Stimulated activated CD8-positive, alpha-beta memory T cell treated with anti-CD3 and anti-CD28 coated beads, Interleukin-15, amount 100 ng/mL, for 4 hours (primary cell): ENCODE results near the gene HOXA13.

Experiments
- DNase-seq, 2 donors: peaks; one replicate each; pipeline ENCODE4 v3.0.0-alpha.2; 2020; ENCODE audit warnings: low read depth in 2 of 2

HOXA13 gene

DNA sequence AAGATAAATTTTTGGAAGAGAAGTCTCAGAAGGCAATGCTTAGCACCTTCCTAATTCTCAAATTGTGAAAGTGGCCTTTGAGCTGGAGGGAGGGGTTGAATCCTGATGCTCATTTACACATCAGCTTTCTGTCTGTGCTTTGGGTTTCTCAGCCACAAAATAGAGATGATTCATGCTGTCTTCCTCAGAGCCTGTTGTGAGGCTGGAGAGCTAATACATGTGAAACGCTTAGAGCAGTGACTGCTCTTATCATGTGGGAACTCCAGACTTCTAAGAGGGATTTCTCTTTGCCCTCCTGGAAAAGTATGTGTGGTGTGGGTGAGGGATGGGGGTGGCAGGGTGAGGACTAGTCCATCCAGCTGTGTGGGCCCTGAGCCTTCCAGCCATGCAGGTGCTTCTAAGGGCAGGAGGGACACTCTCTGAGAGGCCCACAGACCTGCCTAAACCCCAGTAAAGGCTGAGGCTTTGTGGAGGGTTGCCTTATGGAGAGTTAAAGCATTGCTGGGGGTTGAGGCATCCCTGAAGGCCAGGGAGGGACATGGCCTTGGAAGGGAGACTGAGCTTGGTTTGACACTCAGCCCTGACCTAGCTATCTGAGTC, 37.9 kb upstream of the HOXA13 start:
- DNase-seq: no peak

DNA sequence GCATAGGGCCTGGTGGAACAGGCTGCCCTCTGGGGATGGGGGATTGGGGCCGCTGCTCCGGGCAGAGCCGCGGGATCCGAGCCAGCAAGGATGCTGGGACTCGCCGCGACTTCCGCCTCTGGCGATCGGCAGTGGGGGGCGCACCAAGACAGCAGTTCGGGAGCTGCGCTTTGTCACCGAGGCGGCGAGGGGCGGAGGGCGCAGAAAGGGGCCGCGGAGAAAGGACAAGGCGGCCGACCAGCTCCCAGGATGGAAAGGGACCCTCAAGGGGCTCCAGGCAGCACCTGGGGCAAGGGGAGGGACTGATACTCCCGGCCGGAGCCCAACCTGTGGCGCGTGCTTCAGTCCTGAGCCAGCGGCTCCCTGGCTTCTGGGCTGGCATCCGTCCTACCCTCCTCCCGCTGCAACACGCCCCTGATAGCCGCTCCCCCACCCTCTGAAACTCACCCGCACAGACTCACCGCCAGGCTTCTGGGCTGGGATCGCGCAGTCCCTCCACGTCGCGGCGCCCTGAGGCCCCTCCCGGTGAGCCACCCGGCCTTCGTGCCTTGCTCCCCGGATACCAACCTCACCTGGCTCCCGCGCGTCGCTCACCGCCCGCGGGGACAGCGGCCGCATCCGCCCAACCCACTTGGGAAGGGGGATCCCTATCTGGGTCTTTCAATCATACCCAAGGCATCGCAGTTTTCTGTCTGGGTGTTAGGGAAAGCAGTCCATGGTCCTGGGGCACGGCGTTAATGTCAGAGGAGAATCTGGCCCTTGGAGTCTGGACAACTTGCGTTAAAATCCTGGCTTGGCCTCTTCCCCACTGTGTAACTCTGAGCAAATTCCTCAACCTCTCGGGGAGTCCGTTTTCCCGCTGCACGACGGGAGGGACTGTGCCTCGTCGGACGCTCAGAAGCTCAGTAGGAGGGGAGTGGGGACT, 35.8 kb upstream of the HOXA13 start:
- DNase-seq: no peak

DNA sequence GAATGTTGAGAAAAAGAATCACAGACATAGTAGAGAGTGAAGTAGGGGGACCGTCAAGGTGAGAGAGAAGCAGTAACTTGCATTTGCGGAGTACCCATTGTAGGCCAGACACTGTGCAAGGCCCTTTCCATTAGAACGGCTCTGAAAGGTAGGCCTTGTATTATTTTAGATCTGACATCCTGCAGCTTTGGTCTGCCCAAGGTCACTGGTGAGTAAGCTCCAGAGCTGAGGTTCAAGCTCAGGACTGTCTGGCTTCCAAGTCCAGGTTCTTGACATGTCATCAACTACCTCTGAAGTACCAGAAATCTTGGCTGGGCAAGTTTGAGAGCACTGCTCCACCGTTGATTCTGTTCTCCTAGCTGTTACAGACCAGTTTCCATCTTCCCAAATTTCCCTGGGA, 29.6 kb upstream of the HOXA13 start:
- no peak for DNase-seq

DNA sequence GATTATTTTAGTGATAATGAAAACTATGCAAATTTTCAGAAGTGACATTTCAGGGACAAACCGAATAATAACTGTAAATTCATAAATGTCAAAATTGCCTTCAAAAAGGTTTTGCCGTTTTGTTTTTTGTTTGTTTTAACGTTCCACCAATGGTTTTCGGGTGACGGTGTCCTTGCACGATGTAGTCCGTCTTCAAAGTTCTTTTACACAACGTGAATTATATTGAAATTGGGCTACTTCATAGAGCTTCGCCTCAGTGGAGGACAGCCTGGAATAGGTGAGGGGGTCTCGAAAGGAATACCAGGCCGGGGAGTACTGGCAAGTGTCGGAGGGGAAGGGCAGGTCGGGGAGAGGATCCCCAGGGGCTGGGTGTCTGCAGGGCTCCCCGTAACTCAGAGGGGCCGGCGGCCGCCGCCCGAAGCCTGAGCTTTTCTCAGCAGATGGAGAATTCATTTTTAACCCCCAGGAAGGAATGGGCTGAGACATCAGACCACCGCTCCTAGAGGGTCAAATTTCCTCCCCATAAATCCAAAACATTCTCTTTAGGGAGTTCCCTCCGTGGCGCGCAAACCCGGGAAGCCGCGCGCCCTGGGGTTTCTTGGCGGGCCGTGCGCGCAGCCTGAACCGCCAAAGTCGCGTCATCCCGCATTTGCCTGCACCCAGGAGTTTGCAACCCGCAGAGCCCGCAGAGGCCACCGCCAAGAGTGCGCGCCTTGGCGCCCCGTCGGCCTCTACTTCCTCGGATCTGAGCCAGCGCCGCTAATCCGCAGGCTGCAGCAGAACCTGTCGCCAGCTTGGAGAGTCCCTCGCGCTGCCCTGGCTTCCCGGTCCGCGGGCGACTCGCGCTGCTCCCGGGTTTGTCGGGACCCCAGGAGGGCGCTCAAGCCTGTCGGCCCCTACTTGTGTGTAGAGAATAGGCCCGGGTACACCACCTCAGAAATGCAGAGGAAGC, 25.4 kb upstream of the HOXA13 start:
- DNase-seq: no peak

DNA sequence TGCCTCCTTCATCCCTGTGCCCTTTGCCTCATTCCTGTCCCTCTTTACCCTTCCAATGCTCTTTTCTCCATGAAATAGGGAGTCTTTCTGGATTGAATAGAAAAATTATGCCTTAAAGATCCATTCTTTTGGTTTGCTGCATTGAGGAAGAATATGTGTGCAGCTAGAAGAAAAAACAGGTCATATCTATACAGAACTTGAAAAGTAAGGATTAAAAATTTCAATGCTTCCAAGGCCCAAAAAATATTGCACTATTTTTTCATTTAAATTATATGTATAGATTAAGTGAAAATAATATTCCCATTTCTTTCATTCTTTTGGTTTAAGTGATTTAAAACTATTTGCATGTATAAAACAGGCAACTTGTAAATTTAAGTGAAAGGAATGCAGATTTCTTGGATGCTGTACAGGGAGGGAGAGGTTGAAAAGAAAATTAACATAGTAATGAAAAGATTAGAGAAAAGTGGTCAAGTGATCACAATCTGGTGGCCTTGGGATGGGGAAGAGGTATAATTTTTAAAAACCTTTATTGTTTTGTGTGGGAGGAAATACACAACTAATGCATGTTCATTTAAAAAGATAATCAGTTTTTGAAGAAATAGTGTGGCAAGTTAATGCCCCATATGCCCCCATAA, 24.2 kb upstream of the HOXA13 start:
- no peak for DNase-seq

DNA sequence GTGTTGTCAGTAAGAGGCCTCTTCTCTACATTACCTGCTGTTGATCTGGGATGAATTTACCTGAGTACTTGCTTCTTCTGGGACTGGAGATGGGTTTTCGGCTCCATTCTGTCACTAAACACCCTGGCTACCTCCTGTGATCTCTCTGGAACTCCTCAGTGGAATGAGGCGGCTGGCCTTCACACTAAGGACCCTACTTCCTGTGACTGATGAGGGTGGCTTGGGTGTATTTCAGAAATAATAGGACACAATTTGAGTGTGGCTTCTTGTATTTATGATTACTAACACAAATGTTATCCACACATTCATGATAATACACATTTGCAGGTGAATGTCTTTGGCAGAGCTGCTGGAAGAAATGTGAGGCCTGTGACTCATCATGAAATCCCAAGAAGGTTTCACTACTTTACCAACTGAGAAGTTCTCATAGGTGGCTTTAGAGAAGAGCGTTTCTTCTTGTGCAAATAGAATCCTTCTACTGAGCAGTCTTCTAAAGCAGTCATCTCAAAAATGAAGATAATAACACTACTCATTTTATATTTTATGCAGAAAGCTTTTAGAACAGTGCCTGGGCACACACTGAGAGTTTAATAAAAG, 21.4 kb upstream of the HOXA13 start:
- DNase-seq: no peak

DNA sequence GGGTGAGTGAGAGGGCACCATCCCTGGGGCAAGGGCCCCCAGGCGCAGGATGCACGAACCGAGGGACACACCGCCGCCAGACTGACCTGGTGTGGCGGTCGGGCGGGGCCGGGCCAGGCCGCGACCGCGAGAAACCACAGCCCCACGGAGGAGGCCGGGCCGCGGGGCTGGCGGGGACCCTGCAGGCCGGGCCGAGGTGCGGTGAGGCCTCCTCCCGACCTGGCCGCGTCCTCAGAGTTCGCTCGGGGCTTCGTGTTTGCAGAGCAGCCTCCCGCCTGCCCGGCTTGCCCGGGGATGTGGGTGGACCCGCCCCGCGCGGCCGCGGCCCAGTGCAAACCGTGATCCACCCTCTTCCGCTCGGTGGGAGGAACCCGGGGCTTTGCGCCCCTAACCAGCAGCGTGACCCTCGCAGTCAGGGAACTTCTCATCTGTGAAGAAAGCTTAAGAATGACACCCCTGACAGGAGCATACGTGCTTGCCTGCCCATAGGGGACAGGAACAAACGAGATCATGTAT, 20.6 kb upstream of the HOXA13 start:
- no peak for DNase-seq

DNA sequence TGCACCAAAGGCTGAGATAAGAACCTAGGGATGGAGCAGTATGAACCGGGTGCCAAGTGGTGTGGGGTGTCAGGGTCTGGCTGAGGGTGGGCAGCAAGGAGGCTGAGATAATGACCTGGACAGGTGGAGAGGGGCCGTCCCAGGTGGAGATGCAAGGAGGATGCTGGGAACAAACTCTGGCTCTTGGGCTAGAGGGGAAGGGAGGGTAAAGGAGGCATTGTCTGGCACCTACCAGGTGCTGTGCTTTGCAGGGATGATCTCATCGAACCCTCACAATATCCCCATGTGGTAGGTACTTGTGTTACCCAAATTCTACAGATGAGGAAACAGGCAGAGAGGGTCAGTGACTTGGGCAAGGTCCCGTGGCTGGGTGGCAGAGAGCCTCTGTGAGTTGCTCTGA, 19.9 kb upstream of the HOXA13 start:
- DNase-seq: no peak

DNA sequence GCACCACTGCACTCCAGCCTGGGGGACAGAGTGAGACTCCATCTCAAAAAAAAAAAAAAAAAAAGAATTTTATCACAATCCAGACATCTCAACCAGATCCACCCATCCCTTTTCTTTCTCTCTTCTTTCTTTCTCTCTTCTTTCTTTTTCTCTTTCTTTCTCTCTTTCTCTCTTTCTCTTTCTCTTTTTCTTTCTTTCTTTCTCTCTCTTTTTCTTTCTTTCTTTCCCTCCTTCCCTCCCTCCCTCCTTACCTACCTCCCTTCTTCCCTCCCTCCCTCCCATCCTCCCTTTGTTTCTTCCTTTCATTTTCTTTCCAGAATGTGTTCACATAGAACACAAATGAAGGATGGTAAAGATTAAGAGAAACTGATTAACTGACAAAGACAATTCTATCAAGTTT, 18.1 kb upstream of the HOXA13 start:
- no peak for DNase-seq

DNA sequence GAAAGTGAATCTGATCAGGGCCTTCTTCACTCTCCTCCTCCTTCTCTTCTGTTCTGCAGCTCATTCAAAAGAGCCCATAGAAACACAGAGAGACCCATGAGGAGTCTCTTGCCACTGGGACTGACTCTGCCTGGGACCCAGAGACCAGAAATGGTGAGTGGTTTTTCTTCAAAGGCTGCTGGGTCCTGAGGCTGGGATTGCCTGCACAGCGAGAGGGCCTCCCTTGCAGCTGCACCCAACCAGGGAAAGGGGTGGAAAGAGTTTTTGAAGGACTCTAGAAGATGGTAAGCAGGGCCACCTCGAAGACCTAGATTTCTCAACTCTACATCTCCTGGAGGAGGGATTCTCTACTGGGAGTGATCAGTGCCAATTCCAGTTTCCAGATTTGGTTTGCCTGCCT, 15.5 kb upstream of the HOXA13 start:
- DNase-seq: no peak

DNA sequence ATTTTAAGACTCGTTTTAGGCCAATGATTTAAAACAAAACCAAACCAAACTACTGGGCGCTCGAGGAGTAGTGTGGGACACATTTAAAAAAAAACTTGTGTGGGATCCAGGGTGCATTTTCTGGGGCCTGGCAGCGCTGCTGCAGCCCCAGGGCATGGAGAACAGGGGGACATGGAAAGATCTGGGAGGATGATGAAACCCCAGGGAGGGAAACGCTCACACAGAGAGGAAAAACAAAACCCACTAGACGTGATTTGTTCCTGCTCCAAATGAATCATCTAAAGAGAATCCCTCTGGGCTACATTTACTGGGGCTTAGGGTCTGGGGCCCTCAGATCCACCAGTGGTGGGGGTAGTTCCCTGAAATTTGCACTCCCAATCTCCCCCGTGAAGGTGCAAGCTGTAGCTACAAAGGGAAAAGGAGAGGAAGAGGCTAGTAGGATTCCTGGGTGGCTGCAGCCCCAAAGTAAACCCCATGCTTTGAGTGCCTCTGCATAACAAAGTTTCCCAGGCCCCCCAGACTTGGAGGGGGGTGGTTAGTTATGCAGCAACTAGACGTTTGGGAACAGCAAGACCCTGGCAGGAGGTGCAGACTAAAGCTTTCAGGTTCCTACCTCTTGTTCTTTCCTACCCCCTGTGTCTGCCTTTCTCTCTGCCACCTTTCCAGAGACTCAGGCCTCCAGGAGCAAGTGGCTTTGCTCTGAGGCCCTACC, 14.5 kb upstream of the HOXA13 start:
- DNase-seq: no peak

DNA sequence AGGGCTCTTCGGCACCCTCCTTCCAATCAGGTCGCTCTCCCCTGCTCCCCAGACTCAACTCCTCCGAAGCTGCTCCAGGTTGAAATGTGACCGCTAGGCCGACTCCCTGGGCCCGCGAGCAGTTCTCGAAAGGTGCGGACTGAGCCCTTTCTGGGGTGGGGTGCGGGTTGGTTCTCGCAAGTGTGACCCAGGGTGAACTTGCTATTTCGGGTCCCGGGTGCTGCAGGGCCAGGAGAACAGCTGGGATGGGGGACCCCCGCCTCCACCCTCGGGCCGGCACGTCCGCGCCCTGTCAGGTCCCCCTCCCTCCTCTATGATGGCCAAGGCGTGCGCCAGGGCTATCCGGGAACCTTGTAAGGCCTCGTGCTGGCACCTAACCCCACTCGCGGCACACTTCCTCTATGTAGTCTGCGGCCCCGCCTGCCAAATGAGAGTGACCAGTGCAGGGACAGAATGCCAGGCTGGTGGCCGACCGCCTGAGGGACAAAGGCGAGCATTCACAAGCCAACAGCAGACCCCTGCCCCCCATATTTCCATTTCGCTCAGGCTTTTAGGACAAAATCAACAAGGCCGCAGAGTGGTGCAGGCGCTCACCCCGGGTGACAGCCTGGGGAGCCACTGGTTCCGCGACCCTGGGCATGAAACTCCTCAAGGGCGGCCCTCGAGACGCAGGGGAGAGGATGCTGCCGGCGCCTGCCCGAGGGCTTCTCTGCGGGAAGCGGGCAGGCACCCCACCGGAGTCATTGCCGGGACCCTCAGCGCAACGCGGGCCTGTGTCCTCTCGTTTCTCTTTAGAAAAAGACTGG, 13.7 kb upstream of the HOXA13 start:
- no peak for DNase-seq

DNA sequence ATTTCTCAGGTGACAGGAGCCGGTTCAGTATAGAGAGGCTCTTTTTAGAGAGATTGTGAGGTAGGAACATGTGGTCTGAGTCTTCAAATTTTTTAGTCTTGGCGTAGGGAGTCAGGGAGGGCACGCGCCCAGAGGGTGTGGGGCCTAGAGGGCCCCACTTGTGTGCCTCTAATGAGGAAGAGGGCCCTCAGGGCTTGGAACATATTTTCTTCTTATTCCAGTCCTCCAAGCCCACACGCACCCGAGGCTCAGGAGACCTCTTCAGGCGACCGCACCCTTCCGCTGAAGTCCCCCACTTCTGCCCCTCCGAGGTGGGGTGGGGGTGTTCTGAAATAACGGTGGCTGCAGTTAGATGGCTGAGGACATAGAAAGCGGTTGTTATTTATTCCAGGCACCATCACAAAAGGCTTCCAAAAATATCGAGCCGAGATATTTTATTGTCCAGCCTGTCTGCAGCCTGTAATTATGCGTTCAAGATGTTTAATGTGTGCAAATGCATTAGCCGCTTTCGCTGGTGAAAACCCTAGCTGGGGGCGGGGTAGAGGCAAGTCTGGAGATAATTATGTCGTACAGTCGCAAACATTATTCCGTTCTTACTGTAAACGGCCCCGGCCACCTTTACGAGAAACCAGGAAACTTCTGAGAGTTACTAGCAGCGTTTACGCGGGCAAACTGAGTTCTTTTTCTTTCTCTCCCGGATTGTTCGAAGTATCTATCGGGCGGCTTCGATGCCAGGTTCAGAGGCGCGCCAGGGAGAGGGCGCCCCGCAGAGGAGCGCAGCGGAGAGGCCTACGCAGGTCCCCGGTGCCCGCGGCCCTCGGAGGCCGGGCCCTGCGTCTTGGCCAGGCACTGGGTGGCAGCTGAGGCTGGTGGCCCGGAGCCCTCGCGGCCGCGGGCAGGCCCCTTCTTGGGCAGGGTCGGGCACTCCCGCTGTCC, 12.9 kb upstream of the HOXA13 start:
- DNase-seq: no peak

DNA sequence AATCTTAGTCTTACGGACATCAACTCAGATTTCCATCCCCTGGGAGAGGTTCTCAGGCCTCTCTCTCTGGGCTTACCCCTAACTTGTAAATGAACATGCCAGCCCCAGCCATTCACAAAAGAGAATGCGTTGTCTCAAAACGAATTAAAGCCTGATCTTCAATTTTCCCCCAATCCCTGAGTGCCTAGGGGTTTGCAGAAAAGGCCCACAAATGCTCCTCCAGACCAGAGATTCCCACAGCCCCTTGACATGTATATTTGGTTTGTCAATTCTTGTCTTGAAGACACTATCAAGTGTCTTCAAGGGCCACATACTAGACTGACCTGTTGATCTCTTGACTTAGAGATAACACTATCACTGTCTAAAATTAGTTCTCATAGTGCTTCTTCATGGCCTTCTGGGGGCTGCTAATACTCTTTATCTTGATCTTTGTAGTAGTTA, 11.9 kb upstream of the HOXA13 start:
- no peak for DNase-seq

DNA sequence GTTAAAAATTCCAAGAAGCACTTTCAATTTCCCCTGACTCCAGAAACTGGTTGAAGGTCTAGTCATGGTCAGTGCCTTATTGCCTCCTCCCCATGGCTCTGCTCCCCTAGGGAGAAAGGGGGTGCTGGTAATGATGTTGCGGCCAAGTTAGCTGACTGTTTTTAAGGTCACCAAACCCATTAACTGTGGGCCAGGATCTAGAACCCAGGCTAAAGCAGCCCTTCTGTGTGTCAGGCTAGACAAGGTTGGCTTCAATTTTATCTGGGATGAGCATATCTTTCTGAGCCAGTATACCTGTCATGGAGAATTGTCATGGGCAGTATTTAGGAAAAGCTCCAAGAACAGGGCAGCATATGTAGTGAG, 11.2 kb upstream of the HOXA13 start:
- DNase-seq: no peak

DNA sequence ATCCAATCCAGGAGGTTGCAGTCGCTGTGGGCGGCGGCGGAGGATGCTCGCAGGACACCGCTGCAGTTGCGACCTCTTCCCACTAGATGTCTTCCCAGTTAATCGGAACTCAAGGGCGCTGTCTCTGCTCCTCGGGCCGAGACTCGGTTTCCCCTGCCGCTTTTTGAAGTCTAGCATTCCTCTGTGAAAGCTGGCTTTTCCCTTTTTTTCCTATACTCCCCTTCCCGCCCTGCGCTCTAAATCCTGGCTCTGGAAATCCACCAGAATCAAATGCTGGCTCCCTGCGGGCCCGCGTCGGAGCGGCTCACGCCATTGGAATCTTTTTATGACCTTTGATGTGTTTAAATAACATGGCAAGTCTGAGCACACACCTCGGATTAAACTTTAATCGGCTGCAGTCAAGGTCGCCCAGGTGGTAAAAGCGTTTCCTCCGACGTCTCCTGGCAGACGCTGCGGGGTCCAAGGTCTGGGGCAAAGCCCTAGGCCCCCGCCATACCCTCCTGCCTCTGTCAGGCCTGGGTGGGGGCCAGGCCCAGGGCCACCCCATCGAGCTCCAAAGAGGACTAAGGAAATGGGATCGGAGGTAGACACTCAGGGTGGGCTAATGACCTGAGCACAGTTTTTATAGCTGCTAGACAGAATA, 10.7 kb upstream of the HOXA13 start:
- no peak for DNase-seq

DNA sequence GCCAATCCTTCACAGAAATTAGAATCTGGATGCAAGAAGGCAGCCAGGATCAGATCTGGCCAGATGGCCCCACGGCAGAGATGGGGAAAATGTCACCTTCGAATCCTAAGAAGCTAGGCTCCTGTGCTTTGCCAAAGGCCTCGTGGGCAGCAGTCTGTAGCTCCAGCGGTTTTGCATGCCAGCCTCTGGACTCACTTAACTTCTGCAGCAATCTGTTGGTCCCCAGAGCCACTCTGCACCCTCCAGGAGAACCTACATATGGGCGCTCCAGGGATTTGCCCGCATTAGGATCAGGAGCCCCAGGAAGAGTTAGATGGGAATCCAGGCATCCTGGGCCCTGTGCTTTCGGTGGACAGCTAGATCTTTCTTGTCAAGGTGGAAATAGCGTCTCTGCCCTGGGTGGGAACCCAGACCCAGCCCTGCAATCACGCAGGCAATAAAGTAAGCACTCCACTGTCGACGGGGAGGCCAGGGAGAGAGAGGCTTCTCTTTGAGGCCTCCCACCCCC, 10.1 kb upstream of the HOXA13 start:
- no peak for DNase-seq

DNA sequence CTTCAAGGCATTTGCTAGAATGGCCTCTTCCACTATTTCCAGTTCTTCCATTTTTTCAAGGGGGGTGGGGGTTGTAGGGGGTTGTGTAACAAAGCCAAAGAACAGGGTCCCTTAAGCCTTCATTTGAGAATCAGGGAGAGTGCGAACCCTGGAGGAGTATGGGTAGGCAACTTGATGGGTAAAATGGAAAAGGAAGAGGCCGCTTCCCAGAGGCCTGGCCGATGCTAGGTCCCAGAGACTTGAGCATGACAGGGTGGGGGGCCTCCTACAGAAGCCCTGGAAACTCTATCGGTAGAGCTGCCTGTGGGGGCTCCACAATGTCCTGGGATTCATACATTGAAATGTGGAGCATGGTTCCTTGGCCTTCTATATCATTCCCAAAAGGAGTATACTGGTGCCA, 9.1 kb upstream of the HOXA13 start:
- no peak for DNase-seq
